ENCODE results near the gene INSYN1. TPM values are rescaled to one million over a fixed set of nuclear protein-coding genes. Genes with fewer than 3 reads are reported as not detected.

Gene INSYN1
- total RNA-seq, 4 donors from 2014 or later, result 0.77 to 13.5 (median 6.9) TPM

DNA sequence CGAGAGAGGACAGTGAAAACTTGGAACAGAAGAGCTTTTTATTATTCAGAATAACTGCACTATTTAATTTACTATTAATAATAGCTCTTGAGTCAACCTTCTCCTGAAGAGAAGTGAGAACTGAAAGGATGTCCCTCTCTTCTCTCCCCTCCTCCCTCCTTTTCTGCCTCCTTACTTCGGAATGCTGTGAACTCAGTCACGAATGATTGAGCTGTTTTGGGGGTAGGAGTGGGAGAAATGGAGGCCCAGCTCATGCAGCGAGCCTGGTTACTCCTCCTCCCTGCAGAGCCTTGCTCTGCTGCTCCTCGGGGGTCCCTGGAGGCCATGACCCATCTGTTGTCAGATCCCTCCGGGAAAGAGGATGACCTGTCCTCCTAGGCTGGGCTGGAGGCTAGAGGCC lies 20.3 kb upstream of the INSYN1 start:
- Histone ChIP-seq H3K36me3 (no peaks in the 10 kb centered on the region), H3K9me3 (no peaks in the 10 kb centered on the region), H3K4me1 (no peaks in the 10 kb centered on the region), H3K27me3 (no peaks in the 10 kb centered on the region), H3K4me3 (no peak overlapping the region), H3K27ac (no peak overlapping the region)
- TF ChIP-seq POLR2A (IDR thresholded peaks at IDR 0.05) (no peak), CTCF (IDR thresholded peaks at IDR 0.05) (no peak)
- DNase-seq, result no peak
- intact Hi-C loops (cut with DNase I; ENCODE audit: low total_unique reads), result no loop called here

DNA sequence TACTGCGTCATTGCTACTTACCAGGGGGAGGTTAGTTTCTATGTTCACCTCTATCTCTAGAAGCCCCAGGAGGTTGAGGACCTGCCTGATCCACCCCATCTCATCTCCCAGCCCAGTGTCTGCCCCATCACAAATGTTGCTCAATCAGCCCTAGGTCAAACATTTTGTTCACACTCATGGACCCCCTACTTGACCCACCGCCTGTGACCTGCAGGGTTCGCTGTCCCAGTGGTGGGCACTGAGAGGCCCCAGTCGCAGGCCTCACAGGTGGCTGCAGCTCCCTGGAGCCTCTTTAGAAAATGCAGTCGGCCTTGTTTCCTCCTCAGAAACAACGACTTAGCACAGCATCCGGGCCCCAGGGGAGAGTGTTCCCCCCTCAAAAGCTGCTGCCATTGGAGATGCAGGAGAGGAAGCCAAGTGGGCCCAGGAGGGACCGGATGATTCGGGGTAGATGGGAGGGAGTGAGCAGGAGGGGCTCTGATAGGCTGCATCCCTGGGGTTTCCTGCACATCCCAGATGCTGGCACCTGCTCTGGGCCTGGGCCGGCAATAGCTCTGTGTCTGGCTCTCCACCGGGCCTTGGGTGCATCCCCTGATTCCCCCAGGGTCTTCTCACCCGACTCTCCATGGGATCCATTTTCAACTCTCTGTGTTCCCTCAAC lies 18.4 kb upstream of the INSYN1 start:
- Histone ChIP-seq H3K36me3 (no peaks in the 10 kb centered on the region), H3K4me3 (no peak overlapping the region), H3K4me1 (no peaks in the 10 kb centered on the region), H3K27me3 (no peaks in the 10 kb centered on the region), H3K9me3 (no peaks in the 10 kb centered on the region), H3K27ac (no peak overlapping the region)
- no peak for DNase-seq
- intact Hi-C loops (cut with DNase I; ENCODE audit: low total_unique reads), result no loop called here
- no peak for TF ChIP-seq CTCF (IDR thresholded peaks at IDR 0.05)
- no peak for TF ChIP-seq POLR2A (IDR thresholded peaks at IDR 0.05)

DNA sequence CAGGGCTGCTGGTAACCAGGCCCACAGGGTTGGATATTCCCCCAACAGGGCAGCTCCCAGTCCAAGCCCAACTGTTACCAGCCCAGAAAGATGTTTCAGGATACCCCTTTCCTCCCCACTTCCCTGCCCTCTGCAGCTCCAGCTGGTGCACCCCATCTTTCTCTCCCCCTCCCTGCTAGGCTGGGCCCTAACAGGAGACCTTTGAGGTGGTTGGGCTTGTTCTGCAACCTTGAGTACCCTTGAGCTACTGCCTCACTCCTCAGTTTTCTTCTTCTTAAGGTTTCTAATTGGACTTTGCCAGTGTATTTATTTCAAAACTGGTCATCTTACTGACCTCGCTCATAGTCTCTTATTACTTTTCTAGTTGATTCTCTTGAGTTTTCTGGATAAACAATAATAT lies 16.9 kb upstream of the INSYN1 start:
- H3K27ac ChIP-seq, result no peak overlapping the region
- intact Hi-C loops (cut with DNase I; ENCODE audit: low total_unique reads), result no loop called here
- no peaks in the 10 kb centered on the region for H3K9me3 ChIP-seq
- no peaks in the 10 kb centered on the region for H3K36me3 ChIP-seq
- H3K27me3 ChIP-seq, result no peaks in the 10 kb centered on the region
- DNase-seq, result no peak
- H3K4me3 ChIP-seq, result no peak overlapping the region
- TF ChIP-seq CTCF (IDR thresholded peaks at IDR 0.05) (no peak), POLR2A (IDR thresholded peaks at IDR 0.05) (no peak)
- H3K4me1 ChIP-seq, result no peaks in the 10 kb centered on the region

DNA sequence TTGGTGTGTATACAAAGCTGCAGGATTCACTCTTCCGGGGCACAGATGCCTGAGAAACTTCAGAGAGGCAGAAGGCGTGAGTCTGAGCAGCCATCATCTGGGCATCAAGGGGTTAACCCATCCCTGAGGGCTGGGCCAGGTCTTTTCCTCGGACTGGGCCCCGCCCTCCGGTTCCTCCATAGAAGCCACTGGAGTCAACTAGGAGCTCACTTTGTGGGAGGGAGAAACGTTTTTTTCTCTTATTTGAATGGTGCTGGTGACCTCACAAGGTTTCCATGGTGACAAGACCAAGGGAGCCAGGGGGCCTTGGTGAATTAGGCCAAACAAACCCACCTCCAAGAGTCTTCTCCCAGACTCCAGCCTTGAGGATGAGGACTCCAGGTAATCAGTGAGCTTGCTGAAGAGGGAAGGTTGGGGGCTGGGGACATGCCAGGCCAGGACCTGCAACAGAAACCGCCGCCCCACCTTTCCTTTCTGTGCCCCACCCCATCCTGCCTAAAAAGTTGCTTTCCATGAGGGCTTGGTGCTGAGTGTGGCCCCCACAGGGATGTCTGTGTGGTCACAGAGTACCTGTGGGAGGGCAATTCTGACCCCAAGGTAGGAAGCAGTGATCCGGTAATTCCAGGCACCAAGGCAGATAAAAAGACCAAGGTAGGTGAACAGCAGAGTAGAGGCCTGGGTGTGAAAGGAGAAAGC lies 14.8 kb upstream of the INSYN1 start:
- Histone ChIP-seq H3K4me3 (no peak overlapping the region), H3K27ac (no peak overlapping the region), H3K27me3 (no peaks in the 10 kb centered on the region), H3K9me3 (no peaks in the 10 kb centered on the region), H3K4me1 (no peaks in the 10 kb centered on the region), H3K36me3 (no peaks in the 10 kb centered on the region)
- TF ChIP-seq POLR2A (IDR thresholded peaks at IDR 0.05) (no peak), CTCF (IDR thresholded peaks at IDR 0.05) (no peak)
- DNase-seq, result no peak
- intact Hi-C loops (cut with DNase I; ENCODE audit: low total_unique reads), result no loop called here

GRCh38 chr15:73766598-73766997 lies 13.4 kb upstream of the INSYN1 start:
- intact Hi-C loops (cut with DNase I; ENCODE audit: low total_unique reads), result no loop called here
- no peaks in the 10 kb centered on the region for H3K4me1 ChIP-seq
- DNase-seq, result no peak
- no peaks in the 10 kb centered on the region for H3K27me3 ChIP-seq
- no peak overlapping the region for H3K27ac ChIP-seq
- no peaks in the 10 kb centered on the region for H3K36me3 ChIP-seq
- no peaks in the 10 kb centered on the region for H3K9me3 ChIP-seq
- TF ChIP-seq CTCF (IDR thresholded peaks at IDR 0.05) (no peak), POLR2A (IDR thresholded peaks at IDR 0.05) (no peak)
- no peak overlapping the region for H3K4me3 ChIP-seq

All from uterus (tissue), 4 donors.